ENCODE measurements around the gene RFX3.

The RFX3 gene

DNA sequence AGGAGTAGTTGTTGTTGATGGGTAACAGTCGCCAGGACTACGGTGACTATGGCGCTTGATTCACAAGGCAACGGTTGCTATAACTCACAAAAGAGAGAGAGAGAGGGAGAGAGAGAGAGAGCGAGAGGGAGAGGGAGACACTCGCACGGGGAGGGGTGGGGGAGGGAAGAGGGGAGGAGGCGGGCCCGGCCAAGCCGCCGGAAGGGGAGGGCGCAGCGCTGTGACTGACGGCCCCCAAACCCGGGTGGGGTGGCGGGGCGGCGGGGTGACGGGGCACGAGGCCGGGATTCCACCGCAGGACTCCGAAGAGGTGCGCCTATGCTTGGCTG is at the start of gene RFX3:
TSS of gene RFX3 (minus strand) at position 166 of the 329 bp plus-strand sequence. CDS start 130,413 bp downstream, outside the sequence.
- DNase-seq (ENCODE audit: low read depth in 2 of 3, low spot score in 1 of 3): peak; percentile 78 to 91 (median 87)

DNA sequence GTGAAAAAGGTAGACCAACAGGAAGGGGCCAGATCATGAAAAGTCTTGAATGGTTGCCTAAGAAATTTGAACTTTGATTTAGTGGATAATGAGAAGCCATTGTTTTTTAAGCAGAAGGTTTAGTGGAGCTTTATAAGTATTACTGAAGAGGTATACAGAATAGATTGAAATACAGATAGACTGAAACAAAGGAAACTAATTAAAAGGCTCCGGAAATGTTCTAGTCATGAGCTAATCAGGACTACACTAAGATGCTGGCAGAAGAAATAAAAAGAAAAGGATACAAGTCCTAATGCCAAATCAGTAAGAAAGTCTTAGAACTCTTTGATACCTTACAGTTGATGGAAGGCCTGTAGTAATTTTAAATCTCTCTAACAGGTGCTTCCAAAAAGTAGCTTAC is 45.7 kb upstream of the RFX3 start:
- no peak for DNase-seq (ENCODE audit: low read depth in 2 of 3, low spot score in 1 of 3)

DNA sequence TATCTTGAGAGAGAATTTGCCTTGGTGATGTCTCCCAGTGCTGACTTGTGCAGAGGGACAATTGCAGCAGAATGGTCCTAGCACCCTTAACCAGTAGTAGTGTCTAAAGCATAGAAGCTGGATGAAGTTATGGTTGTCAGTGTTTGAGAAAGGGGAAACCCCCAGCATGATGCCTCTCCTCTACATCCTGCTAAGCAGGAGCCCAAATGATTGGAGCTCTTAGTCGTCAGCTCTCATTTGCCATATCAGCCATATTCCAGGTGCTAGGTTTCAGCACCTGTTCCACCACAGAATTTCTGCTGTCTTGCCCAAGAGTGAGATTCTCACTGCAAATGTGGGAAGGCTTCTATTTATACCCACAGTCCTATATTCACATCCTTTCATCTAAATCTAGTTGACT is 43.7 kb upstream of the RFX3 start:
- no peak for DNase-seq (ENCODE audit: low read depth in 2 of 3, low spot score in 1 of 3)

DNA sequence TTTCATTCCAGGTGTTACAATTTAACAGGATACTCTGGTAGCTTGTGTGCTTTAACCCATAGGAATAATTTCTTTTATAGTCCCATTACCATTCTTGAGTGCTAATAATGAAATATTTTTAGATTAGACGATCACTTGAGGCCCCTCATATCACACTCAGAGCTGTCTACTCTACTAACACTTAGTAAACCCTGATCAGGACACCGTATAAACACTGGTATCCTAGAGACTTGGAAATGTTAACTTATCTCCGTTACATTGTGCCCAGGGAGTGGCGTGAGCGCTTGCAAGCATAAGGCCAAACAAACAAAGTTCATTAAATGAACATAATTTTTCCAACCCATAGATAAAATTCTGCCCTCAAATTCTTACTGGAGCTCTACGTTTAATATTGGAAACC is 42.2 kb upstream of the RFX3 start:
- no peak for DNase-seq (ENCODE audit: low read depth in 2 of 3, low spot score in 1 of 3)

DNA sequence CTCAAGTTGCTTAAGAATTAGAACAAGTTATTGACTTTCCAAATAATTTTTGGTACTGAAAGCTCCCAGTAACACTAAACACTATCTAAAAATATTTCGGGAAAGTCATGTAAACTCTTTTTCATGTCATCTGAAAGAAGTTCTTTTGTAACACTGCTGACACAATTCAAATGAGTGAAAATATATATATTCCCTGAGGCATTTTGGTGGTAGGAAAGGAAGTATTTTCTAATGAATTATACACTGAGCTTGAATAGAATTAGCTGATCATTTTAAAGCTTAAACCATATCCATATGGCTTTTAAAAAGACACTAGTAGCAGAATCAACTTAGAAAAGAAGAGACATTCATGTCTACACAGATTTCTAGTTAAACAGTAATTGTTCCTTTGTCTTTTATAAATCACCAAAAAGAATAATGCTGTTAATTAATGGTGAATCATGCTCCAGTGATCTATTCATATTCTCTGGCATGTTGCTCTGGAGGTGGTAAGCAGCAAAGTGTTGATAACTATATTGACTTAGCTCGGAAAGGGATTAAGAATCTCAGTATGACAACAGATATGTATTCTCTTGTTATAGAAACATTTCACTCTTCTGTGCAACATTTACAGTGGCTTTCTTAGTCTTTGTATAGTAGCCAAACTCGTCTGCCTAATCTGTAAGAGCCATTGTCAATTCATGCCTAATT is 27.4 kb upstream of the RFX3 start:
- no peak for DNase-seq (ENCODE audit: low read depth in 2 of 3, low spot score in 1 of 3)

DNA sequence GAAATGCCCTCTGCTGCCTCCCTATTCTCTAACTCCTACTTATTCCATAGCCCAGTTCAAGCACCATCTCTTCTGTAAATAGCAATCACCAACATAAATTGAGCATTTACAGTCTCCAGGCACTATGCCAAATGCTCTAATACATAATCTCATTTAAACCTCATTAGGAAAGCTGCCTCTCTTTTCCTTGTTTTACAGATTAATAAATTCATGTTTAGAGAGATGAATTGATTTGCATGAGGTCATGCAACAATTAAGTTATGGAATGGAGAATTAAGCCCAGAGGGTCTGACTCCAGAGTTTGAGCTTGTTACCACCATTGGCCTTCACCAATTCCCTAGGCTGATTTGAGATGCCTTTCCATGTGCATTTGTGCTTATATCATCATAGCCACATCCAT is 23.4 kb upstream of the RFX3 start:
- no peak for DNase-seq (ENCODE audit: low read depth in 2 of 3, low spot score in 1 of 3)

DNA sequence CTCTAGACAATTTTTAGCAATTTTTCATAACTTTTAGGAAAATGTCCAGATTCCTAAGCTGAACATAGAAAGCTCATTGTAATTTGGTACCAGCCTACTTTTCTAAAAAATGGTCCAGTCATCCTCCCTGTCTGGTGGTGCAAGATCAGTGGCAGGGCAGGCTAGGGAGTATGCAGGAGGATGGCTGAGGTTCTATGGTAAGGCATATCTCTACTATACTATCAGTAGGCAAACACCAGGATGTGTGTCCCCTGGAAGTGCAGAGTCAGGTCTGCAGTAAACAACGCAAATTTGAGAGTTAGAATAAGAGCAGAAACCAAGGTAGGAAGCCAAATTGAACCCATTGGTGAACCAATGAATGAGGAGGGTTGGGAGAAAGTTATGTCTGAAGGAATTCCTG is 22.8 kb upstream of the RFX3 start:
- no peak for DNase-seq (ENCODE audit: low read depth in 2 of 3, low spot score in 1 of 3)

DNA sequence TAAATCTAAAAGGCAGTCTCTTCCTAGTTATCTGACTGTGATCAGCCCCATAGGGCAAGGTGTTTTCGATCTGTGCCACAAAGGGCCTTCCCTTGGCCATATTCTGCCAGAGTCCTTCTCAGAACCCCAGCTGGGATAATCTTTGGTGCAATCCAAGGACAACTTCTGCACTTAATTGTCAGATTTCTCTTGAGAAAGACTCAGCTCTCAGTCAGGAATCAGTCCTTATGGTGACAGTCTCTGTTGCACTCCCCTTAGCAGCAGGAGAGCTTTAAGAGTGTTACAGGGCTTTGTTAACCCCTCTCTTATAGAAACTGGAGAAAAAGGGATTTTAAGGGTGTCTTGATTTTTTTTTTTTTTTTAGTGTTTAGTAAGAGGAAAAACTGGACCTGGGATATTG is 15.4 kb upstream of the RFX3 start:
- no peak for DNase-seq (ENCODE audit: low read depth in 2 of 3, low spot score in 1 of 3)

DNA sequence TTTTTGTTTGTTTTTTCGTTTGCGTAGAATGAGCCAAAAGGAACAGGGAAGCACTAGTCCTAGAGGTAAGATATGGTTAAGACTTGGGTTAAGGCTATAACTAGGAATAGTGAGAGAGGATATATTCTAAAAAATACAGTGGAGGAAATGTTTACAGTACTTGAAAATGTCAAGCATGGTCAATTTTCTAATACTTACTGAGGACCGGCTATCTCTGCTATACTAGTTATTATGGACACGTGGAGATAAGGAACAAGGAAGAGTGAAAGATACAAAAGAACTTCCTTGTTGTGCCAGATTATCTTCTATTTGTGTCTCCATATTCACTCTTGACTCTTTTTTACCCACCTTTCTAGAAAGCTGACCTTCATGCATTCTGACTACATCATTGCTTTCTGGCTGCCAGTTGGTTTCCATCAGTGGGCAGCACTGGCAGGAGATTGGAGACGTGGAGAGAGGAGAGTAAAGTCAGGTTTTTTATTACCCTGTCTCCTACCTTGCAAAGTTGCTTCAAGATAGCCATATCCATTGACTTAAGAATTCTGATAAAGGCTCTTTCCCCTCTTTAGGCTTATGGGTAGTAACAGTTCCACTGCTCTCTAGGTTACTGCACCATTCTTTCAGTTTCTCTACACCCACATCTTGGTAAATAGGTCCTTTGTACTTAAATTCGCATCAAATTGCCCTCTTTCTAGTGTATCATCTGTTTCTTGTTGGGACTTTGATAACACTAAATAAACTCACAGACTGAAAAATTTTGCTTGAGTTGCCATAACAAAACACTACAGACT is 9.0 kb upstream of the RFX3 start:
- no peak for DNase-seq (ENCODE audit: low read depth in 2 of 3, low spot score in 1 of 3)

DNA sequence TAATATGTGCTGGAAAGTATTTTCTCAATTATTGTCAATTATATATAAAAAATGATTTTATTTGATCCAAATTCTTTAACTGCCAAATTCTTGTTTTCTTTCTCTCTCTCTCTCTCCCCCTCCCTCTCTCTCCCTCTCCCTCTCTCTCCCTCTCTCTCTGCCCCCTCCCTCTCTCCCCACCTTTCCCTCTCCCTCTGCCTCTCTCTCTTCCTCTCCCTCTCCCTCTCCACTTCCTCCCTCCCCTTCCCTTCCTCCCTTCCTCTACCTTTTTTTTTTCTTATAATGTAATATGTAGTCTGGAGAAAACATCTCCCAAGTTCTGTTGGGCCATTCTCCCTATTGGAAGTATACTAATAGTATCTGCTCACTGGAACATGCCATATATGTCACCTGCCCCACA is 6.4 kb upstream of the RFX3 start:
- DNase-seq (ENCODE audit: low read depth in 2 of 3, low spot score in 1 of 3): no peak

DNA sequence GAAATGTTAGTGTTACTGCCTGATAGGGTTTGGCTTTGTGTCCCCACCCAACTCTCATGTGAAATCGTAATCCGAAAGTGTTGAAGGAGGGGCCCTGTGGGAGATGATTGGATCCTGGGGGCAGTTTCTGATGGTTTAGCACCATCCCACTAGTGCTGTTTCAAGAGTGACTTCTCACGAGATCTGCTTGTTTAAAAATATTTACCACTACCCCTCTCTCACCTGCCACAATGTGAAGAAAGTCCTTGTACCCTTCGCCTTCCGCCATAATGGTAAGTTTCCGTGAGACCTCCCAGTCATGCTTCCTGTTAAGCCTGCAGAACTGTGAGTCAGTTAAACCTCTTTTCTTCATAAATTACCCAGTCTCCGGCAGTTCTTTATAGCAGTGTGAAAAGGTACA is 2.6 kb upstream of the RFX3 start:
- peak; percentile 46 to 58 (median 52) for DNase-seq (ENCODE audit: low read depth in 2 of 3, low spot score in 1 of 3)

DNA sequence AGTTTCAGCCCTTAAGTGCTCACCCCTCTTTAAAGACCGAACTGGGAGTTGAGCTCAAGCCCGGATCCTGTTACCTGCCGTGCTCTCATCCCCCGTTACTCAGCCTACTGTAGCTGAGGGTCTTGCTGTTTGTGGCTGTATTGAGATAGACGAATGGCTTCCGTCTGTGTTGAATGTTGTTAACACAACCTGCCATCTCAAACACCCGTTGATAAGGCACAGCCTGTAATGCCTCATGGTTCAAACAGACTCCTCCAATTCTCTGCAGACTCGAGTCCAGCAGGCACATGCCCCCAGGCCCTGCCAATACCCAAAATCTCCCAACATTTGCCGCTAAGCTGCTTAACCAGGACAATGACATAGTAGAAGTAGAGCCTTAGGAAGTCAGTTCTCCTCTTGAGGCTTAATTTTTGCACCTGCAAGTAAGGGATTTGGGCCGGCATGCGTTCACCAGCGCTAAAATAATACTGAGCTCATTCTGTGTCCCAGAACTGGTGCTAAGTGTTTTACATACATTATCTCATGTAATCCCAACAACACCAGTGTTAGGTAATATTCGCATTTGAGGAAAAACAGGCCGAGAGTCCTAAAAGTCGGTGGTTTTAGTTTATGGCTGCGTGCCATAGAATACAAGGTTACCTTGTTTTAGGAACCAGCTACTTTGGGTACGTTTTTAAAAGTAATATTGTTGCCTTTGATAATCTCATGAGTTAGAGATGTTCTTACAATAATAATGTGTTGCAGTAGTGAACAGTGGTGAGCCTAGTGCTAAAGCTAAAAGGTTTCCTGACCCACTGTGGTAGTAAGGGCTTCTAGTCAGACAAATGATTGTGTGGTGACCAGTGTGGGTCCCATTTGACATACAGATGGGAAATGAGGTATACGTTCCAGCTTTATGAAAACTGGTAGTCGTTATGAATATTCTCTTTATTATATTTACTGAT is 1.5 kb upstream of the RFX3 start:
- DNase-seq (ENCODE audit: low read depth in 2 of 3, low spot score in 1 of 3): peak in 1 of 3 donors; percentile 23

DNA sequence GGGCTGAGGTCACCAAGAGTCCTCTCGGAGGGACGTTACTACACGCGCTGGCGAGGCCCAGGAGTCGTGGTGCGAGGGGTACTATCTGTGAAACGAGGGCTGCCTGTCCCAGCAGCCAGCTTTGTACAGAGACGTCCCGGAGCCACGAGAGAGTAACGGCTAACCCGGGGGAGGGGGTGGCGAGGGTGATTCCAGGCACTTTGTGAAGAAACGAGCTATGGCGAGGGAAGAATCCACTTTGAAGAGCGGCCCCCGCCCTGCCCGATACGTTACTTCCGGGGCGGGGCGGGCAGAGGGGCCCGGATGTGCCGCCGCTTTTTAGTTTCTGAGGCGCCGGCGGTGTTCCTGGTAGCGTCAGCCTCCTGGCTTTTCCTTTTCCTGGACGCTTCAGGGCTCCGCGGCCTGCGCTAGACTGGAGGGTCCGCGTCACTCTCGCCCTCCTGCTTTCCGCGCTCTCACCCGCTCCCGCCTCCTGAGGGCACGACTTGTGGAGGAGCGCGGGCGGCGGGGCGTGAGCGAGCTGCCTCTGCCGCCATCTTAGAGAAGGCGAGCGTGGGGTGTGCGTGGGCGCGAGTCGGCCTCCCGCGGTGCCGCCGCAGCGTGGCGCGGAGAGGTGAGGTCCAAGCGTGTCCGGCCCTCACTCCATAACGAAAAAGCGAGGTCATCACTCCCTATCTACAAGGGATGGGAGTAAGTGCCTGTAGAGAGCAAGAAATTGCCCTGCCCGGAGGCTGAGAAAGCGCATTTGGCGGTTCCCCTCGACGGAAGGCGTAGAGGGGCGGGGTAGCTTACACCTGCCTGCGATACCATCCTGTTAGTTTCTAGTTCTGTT is 580 bp upstream of the RFX3 start:
- DNase-seq (ENCODE audit: low read depth in 2 of 3, low spot score in 1 of 3): peak; percentile 74 to 83 (median 81)

DNA sequence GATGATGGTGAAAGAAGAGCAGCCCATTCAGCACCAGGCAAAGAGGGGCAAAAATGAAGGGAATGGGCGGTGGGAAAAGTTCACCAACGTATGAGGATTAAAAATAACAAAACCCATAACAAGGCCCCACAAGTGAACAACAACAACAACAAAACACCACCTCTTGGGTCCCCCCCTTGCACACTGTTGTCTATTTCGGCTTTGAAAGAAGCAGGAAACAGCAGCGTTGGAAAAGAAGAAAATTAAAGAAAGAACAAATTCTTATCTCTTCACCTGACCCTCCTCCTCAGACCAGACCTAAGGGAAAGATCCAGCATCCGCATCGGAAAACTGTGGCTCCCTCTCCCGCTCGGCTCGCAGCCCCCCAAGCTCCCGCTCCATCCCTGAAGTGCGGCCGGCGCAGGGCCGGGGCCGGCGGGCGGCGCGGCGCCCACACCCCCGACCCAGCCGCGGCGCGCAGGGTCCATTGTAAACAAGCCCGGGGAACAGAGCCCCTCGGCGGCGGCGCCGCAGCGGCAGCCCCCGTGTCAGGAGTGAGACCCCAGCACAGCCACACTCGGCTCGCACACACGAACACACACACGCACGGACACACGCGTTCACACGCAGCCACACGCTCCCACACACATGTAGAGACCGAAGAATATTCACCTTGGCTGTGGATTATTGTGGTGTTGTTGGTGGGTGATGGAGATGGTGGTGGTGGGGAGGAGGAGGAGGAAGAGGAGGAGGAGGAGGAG is 535 bp downstream of the RFX3 start:
- DNase-seq (ENCODE audit: low read depth in 2 of 3, low spot score in 1 of 3): no peak

DNA sequence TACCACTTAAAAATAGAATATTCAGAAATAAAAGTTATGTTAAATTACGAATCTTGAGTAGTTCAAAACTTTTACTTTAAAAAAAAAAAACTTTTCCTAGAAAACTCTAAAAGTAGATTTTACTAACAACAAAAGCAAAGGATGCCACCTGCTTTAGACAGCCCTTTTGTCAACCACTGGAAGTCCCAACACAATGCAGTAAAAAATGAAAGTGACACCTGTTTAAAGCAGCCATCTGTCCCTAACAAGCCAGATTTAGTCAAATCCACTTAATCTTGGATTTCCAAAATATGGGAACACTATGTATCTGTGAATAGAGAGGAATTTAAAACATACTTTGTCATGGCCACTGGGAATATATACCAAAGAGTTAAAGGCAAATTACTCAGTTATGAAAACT is 3.8 kb downstream of the RFX3 start:
- DNase-seq (ENCODE audit: low read depth in 2 of 3, low spot score in 1 of 3): no peak

DNA sequence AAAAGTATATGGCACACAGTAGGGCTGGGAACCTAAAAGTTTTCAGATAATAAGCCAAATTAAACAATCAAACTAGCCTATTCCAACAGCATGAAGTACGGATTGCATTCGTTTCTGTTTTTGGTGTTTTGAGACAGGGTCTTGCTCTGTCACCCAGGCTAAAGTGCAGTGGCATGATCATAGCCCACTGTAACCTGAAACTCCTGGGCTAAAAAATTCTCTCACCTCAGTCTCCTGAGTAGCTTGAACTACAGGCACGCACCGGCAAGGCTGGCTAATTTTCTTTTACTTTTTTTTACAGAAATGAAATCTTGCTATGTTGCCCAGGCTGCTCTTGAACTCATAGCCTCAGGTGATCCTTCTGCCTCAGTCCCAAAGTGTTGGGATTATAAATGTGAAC is 5.2 kb downstream of the RFX3 start:
- no peak for DNase-seq (ENCODE audit: low read depth in 2 of 3, low spot score in 1 of 3)

DNA sequence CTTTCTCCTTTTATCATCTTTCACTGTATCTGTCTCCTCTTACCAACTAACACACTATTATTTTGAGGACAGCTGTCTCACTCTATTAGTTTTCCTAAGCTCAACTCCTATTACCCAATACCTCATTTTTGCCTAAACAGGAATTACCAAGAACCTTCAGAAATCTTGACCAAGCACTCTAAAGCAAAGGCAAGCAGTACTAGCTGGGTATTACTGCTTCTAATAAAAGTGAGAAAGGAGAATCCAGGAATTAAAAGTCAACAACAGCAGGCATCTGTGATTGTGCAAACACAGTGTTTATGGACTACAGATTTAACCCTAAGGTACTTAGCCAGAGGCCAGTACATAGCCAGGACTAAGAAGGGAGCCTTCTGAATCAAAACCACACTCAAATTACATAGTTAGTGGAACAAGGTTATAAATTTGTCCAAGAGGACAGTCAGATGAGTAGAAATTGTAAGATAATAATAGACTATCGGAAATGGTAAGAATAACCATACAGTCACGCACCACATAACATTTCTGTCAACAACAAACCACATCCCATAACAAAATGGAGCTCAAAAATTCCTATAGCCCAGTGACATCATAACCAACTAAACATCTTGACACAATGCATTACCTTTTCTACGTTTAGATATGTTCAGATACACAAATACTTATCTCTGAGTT is 8.3 kb downstream of the RFX3 start:
- DNase-seq (ENCODE audit: low read depth in 2 of 3, low spot score in 1 of 3): no peak

DNA sequence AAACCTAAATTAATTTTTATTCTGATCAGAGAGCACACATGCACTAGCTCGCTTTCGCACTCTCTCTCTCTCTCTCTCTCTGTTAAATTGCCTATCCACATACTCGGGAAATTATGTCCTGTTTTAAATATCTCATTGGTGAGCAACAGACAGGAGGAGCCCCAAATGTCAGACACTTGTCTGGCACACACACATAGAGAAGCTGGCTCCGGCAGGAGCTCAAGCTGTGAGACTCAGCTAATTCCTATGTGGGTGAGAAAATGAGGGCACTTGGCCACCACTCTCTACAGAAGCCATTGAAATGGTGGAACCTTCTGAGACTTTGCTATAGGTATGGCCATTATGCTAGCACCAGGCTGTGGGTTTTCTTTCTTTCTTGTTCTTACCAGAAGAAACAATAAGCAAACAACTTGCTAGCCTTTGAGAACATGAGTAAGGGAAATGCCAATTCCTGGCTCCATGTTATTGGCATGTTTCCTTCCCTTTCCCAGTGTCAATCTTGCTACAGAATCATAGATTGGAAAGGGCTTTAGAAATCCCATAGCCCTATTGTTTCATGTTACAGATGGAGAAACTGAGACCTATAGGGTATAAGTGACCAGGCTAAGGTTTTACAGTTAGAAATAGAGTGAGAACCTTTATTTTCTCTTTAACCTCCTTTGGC is 9.0 kb downstream of the RFX3 start:
- no peak for DNase-seq (ENCODE audit: low read depth in 2 of 3, low spot score in 1 of 3)

DNA sequence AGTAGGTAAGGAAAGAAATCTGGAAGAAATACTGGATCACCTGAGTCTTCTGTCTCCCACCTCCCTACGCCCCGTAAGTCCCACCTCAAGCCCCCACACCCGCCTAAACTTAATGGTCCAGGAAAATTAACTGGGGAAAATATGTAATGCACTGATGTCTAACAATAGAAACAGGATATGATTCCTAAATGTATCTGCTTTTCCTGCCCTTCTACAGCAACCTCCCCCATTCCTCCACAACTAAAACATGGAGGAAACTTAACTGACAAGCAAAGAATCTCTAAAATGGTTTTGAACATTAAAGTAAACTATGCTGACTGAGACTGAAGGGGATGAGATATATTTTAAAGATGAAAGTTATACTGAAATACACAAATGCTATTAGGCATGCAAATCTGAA is 10.4 kb downstream of the RFX3 start:
- DNase-seq (ENCODE audit: low read depth in 2 of 3, low spot score in 1 of 3): no peak

All from stimulated activated CD4-positive, alpha-beta T cell treated with anti-CD3 and anti-CD28 coated beads, Interleukin-12 subunit alpha, Interleukin-12 subunit beta, amount 100 ng/mL, for 48 hours (primary cell).